ENCODE results near the gene PLXNC1. TPM values are rescaled to one million over a fixed set of nuclear protein-coding genes. Genes with fewer than 3 reads are reported as not detected.

Gene PLXNC1
- total RNA-seq, 1 donor = 40.4 TPM

- no peak overlapping the region for H3K4me3 ChIP-seq (ENCODE audit: low read length)
- no peaks in the 10 kb centered on the region for H3K27me3 ChIP-seq (ENCODE audit: insufficient read depth, low read length)
- H3K4me1 ChIP-seq (ENCODE audit: insufficient read depth, low read length) = peaks cover 77% of the 10 kb centered on the region
- peaks cover 9% of the 10 kb centered on the region for H3K9me3 ChIP-seq (ENCODE audit: low read depth, low read length)
Measured at GRCh38 chr12:94175763-94176668, 27.6 kb downstream of the PLXNC1 start.

DNA sequence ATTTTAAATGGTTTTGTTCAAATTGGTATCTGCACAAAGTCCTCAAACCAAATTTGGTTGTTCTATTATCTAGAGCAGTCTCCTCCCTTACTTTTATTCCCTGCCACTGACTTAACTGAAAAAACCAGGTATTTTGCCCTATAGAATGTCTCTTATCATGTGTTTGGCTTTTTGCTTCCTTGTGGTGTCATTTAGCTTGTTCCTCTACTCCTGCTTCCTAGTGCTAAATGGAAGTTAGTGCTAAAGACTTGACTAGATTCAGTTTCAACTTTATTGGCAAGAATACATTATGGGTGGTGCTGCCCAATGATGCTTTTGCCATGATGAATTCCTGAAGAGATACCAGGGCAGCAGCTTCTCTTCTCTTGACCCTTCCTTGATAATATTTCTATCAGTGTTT, 29.7 kb downstream of the PLXNC1 start:
- Histone ChIP-seq H3K4me1 (ENCODE audit: insufficient read depth, low read length) (peaks cover 65% of the 10 kb centered on the region), H3K9me3 (ENCODE audit: low read depth, low read length) (peaks cover 9% of the 10 kb centered on the region), H3K4me3 (ENCODE audit: low read length) (no peak overlapping the region)

GRCh38 chr12:94178882-94179281, 30.5 kb downstream of the PLXNC1 start:
- H3K4me1 ChIP-seq (ENCODE audit: insufficient read depth, low read length) = peaks cover 57% of the 10 kb centered on the region
- peaks cover 9% of the 10 kb centered on the region for H3K9me3 ChIP-seq (ENCODE audit: low read depth, low read length)
- no peaks in the 10 kb centered on the region for H3K27me3 ChIP-seq (ENCODE audit: insufficient read depth, low read length)
- H3K4me3 ChIP-seq (ENCODE audit: low read length) = no peak overlapping the region

More for the DNA sequence above, 29.7 kb downstream of the PLXNC1 start:
- H3K27me3 ChIP-seq (ENCODE audit: insufficient read depth, low read length) = no peaks in the 10 kb centered on the region

- H3K4me1 ChIP-seq (ENCODE audit: insufficient read depth, low read length) = peaks cover 48% of the 10 kb centered on the region
- H3K4me3 ChIP-seq (ENCODE audit: low read length) = no peak overlapping the region
- peaks cover 9% of the 10 kb centered on the region for H3K9me3 ChIP-seq (ENCODE audit: low read depth, low read length)
- H3K27me3 ChIP-seq (ENCODE audit: insufficient read depth, low read length) = no peaks in the 10 kb centered on the region
Measured at GRCh38 chr12:94179723-94180122, 31.3 kb downstream of the PLXNC1 start.

- Histone ChIP-seq H3K27me3 (ENCODE audit: insufficient read depth, low read length) (no peaks in the 10 kb centered on the region), H3K4me3 (ENCODE audit: low read length) (no peak overlapping the region), H3K4me1 (ENCODE audit: insufficient read depth, low read length) (peaks cover 38% of the 10 kb centered on the region), H3K9me3 (ENCODE audit: low read depth, low read length) (peaks cover 9% of the 10 kb centered on the region)
Measured at GRCh38 chr12:94180558-94181296, 32.4 kb downstream of the PLXNC1 start.

- Histone ChIP-seq H3K4me1 (ENCODE audit: insufficient read depth, low read length) (peaks cover 29% of the 10 kb centered on the region), H3K4me3 (ENCODE audit: low read length) (no peak overlapping the region)
Measured at GRCh38 chr12:94182986-94183707, 34.8 kb downstream of the PLXNC1 start.

GRCh38 chr12:94183708-94184379, 35.5 kb downstream of the PLXNC1 start:
- H3K27me3 ChIP-seq (ENCODE audit: insufficient read depth, low read length) = no peaks in the 10 kb centered on the region
- peaks cover 27% of the 10 kb centered on the region for H3K4me1 ChIP-seq (ENCODE audit: insufficient read depth, low read length)
- no peak overlapping the region for H3K4me3 ChIP-seq (ENCODE audit: low read length)
- H3K9me3 ChIP-seq (ENCODE audit: low read depth, low read length) = no peaks in the 10 kb centered on the region

More at GRCh38 chr12:94182986-94183707, 34.8 kb downstream of the PLXNC1 start:
- H3K27me3 ChIP-seq (ENCODE audit: insufficient read depth, low read length) = no peaks in the 10 kb centered on the region
- peaks cover under 1% of the 10 kb centered on the region for H3K9me3 ChIP-seq (ENCODE audit: low read depth, low read length)

DNA sequence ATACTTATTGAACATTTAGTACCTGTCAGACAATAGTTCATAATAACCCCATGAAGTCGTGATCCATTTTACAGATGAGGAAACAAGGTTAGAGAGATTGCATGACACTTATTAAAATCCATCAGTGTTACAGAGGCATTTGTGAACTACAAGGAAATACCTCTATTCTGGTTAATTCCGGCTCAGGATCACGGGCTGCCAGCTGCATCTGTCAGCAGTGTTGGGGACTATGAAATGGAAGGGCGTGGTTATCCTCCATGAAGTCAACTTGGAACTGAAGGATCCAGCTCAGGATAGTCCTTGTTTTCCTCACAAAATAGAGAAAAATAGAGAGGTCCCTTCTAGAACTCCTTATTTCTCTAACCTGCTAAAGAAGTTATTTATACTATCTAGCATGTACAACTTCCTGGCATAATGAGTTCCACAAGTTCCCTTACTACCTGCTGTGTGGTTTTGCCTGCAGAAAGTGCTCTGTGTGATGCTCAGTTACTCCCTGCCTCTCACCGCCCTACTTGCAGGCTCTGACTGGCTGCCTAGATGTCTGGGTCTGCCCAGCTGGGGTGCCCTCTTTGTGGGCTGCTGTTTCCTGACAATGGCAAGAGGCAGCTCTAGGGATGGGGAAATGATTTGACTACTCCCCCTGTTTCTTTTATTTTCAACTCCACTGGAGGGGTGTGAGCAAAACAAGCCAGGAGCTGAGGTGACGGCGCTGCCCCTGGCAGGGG, 36.8 kb downstream of the PLXNC1 start:
- Histone ChIP-seq H3K27me3 (ENCODE audit: insufficient read depth, low read length) (no peaks in the 10 kb centered on the region), H3K4me1 (ENCODE audit: insufficient read depth, low read length) (peaks cover 14% of the 10 kb centered on the region), H3K9me3 (ENCODE audit: low read depth, low read length) (no peaks in the 10 kb centered on the region), H3K4me3 (ENCODE audit: low read length) (no peak overlapping the region)

DNA sequence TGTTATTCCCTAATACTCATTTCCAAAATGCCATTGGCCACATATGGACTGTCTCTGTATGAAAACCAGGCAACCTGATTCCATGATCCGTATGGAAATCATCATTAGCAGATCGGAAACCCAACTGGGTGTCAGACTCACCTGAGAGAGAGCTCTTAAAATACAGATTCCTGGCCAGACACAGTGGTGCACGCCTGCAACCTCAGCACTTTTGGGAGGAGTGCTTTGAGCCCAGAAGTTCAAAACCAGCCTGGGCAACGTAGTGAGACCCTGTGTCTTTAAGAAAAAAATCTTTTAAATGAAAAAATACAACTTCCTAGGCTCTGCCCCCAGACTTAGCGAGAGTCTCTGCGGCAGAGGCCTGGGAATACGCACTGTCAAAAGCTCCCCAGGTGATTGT, 37.4 kb downstream of the PLXNC1 start:
- H3K9me3 ChIP-seq (ENCODE audit: low read depth, low read length) = no peaks in the 10 kb centered on the region
- H3K4me3 ChIP-seq (ENCODE audit: low read length) = no peak overlapping the region
- peaks cover 8% of the 10 kb centered on the region for H3K4me1 ChIP-seq (ENCODE audit: insufficient read depth, low read length)
- H3K27me3 ChIP-seq (ENCODE audit: insufficient read depth, low read length) = no peaks in the 10 kb centered on the region

GRCh38 chr12:94186278-94187241, 38.2 kb downstream of the PLXNC1 start:
- Histone ChIP-seq H3K9me3 (ENCODE audit: low read depth, low read length) (no peaks in the 10 kb centered on the region), H3K4me1 (ENCODE audit: insufficient read depth, low read length) (peaks cover under 1% of the 10 kb centered on the region), H3K27me3 (ENCODE audit: insufficient read depth, low read length) (no peaks in the 10 kb centered on the region), H3K4me3 (ENCODE audit: low read length) (no peak overlapping the region)

DNA sequence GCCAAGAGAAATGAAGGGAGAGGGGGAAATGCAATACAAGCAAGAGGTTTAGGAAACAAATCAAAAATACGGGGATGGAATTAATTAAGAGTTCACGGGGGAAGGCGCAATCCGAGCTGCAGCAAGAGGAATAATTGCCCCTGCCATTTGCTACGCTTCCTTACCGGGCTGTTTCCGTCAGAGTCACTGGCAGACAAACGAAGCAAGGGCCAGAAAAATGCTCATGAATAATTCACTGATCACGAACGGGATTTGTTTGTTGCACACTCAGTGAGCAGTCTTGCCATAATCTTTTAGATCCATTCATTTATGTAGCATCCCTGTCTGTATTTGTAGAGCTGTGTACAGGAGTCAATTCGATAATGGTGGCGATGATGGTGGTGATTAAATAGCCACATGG, 39.0 kb downstream of the PLXNC1 start:
- no peaks in the 10 kb centered on the region for H3K4me1 ChIP-seq (ENCODE audit: insufficient read depth, low read length)
- no peaks in the 10 kb centered on the region for H3K9me3 ChIP-seq (ENCODE audit: low read depth, low read length)
- no peaks in the 10 kb centered on the region for H3K27me3 ChIP-seq (ENCODE audit: insufficient read depth, low read length)
- H3K4me3 ChIP-seq (ENCODE audit: low read length) = no peak overlapping the region

DNA sequence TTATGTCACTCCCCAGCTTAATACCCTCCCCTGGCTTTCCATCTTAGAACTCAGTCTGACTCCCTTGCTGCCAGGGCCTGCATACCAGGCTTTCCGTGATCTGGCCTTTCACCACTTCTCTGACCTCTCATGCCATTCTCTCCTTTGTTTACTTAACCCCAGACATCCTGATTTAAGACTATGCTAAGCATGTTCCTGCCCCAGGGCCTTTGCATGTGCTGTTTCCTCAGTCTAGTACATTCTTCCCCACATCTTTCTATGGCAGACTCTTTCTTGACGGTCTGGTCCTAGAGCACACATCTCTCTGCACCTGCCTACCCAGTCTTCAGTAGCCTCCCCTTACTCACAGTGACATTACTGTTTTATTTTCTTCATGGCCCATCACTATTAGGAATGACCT, 42.2 kb downstream of the PLXNC1 start:
- Histone ChIP-seq H3K4me3 (ENCODE audit: low read length) (no peak overlapping the region), H3K27me3 (ENCODE audit: insufficient read depth, low read length) (no peaks in the 10 kb centered on the region), H3K9me3 (ENCODE audit: low read depth, low read length) (no peaks in the 10 kb centered on the region), H3K4me1 (ENCODE audit: insufficient read depth, low read length) (no peaks in the 10 kb centered on the region)

DNA sequence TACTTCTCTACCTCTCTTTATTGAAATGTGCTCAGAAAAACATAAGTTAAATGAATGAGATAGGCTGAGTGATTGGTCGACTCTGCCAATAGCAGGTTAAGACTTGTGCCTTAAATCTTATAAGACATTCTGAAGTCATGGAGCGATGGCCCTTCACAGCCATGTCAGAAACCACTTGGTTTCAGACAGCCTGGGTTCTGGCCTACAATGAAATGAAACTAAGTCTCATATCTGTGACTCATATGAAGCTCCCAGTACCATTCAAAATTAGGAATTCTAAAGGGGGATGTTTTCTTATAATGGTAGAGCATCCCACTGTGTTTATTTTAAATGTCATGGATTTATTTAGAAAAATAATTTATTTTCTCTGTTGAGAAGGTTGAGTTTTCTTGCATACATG, 42.6 kb downstream of the PLXNC1 start:
- Histone ChIP-seq H3K4me1 (ENCODE audit: insufficient read depth, low read length) (no peaks in the 10 kb centered on the region), H3K4me3 (ENCODE audit: low read length) (no peak overlapping the region), H3K27me3 (ENCODE audit: insufficient read depth, low read length) (no peaks in the 10 kb centered on the region), H3K9me3 (ENCODE audit: low read depth, low read length) (no peaks in the 10 kb centered on the region)
